Fibroblast of skin of abdomen (primary cell): ENCODE data around the gene NDFIP2.

Source experiments
- DNase-seq: peaks from one replicate; pipeline ENCODE4 v3.0.0-alpha.2; 2013

The NDFIP2 gene

DNA sequence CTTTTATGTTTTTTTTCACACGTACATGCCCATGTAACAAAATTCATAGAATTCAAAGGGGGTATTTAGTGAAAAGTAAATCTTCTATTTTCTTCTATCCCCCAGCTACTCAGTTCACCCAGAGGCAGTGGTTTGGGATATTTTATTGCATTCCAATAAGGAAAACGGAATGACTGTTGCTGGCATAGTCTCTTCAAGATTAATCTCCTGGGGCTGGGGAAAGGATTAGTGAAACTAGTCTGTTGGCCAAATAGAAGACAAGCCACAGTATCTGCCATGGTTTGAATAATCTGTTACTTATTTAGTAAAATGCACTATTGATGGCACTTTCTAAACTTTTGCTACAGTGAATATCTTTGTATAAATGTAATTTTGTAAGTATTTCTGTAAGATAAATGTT, 122.0 kb downstream of the NDFIP2 start:
- DNase-seq: no peak

DNA sequence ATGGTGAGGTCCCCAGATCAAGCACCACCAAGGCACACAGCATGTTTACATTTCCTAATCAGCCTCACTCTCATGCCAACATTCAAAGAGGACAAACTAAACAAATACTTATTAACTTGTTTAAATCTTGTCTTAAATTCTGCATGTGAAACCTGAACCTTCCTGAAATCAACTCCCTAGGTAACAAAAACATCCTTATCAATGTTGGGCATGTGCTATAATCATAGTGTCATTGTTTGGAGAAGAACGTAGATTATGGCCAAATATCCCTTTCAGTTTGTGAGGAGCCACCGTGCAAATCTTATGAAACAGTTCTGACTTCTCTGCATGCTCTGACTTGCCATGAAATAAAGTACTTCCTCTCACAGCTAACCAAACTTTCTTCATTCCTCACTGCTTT, 123.8 kb downstream of the NDFIP2 start:
- DNase-seq: no peak
